ENCODE results near the gene PER1.

PER1 gene

GRCh38 chr17:8163978-8164814, 12.0 kb upstream of the PER1 start:
- FAIRE-seq (peak; percentile 38), DNase-seq (ENCODE audit: insufficient read length, low spot score) (peak; percentile 65)
- TF ChIP-seq, protein P1, sequence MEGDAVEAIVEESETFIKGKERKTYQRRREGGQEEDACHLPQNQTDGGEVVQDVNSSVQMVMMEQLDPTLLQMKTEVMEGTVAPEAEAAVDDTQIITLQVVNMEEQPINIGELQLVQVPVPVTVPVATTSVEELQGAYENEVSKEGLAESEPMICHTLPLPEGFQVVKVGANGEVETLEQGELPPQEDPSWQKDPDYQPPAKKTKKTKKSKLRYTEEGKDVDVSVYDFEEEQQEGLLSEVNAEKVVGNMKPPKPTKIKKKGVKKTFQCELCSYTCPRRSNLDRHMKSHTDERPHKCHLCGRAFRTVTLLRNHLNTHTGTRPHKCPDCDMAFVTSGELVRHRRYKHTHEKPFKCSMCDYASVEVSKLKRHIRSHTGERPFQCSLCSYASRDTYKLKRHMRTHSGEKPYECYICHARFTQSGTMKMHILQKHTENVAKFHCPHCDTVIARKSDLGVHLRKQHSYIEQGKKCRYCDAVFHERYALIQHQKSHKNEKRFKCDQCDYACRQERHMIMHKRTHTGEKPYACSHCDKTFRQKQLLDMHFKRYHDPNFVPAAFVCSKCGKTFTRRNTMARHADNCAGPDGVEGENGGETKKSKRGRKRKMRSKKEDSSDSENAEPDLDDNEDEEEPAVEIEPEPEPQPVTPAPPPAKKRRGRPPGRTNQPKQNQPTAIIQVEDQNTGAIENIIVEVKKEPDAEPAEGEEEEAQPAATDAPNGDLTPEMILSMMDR (IDR thresholded peaks at IDR 0.05; ENCODE audit: insufficient read depth, missing control alignments), result no peak

- TF ChIP-seq, protein P1 (IDR thresholded peaks at IDR 0.05; ENCODE audit: insufficient read depth, missing control alignments), result no peak
- DNase-seq (ENCODE audit: insufficient read length, low spot score), result no peak
- FAIRE-seq, result no peak
Measured at GRCh38 chr17:8162997-8163977, 11.1 kb upstream of the PER1 start.

DNA sequence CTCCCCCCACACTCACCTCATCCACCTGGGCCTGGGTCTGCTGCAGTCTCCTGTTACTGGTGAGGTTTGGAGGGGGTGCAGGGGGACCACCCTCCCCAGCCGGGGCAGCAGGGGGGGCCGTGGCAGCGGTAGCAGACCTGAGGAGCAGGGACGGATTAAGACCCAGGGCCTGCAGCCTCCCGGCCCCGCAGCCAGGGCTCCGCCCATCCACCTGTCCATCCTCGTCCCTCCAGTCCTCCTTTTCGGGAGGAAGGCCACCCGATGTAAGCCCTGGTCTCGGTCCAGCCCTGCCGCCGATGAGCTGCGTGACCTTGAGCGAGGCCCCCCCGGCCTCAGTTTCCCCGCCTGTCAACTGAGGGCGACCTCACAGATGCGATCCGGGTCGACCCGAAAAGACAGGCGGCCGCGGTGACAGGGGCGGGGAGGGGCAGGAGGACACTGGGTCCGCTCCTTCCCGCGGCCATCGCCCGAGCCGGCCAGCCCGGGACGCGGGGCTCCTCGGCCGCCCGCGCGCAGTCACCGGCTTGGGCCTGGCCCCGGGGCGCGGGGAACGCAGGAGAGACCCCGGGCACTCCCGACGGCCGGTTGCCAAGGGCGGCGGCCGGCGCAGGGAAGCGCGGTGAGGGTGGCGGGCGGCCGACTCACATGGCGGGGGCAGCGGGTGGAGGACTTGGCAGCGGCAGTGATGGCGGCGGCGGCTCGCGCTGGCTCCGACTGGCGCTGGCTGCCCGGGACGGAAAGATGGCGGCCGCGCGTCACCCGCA, 10.2 kb upstream of the PER1 start, which contains the start of gene VAMP2:
VAMP2 (minus strand) TSS at position 716 of the 764 bp plus-strand sequence; CDS start at position 647, 69 bp downstream.
- FAIRE-seq (no peak), DNase-seq (ENCODE audit: insufficient read length, low spot score) (no peak)
- TF ChIP-seq, protein P1 (IDR thresholded peaks at IDR 0.05; ENCODE audit: insufficient read depth, missing control alignments), result no peak

GRCh38 chr17:8161289-8162232, 9.4 kb upstream of the PER1 start:
- no peak for FAIRE-seq
- TF ChIP-seq, protein P1 (IDR thresholded peaks at IDR 0.05; ENCODE audit: insufficient read depth, missing control alignments), result no peak

DNA sequence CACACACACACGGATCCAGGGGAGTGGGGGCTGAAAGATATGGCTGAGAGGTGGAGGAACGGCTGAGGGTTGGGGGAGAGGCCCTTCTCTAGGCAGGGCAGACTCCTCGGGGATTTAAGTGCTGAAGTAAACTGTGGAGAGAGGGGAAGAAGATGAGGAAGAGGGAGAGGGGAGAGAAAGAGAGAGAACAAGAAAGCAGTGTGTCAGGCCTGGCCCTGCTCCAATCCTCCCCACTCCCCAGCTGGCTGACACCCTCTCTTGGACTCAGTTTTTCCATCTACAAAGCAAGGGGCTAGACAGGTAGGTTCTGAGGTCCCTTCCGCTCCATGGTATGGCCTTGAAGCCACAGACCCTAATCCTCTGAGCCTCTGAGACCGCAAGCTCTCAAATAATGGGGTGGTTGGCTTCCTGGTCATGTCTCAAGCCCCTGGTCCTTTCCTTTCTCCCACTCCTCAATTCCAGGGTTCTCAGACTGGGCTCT, 8.6 kb upstream of the PER1 start:
- no peak for FAIRE-seq
- TF ChIP-seq, protein P1 (IDR thresholded peaks at IDR 0.05; ENCODE audit: insufficient read depth, missing control alignments), result no peak
- no peak for DNase-seq (ENCODE audit: insufficient read length, low spot score)

More at GRCh38 chr17:8161289-8162232, 9.4 kb upstream of the PER1 start:
- DNase-seq (ENCODE audit: insufficient read length, low spot score), result no peak

GRCh38 chr17:8160224-8160577, 8.0 kb upstream of the PER1 start:
- DNase-seq (ENCODE audit: insufficient read length, low spot score), result no peak
- no peak for FAIRE-seq
- TF ChIP-seq, protein P1 (IDR thresholded peaks at IDR 0.05; ENCODE audit: insufficient read depth, missing control alignments), result no peak
